GM19324 (cell line): ENCODE results near the gene PCNP.
A peak's percentile ranks its signal among the peaks of the same experiment; 100 is the strongest.
"Not testable (repeated sequence)": the region's sequence is repeated elsewhere in the genome, so short reads cannot be mapped to it uniquely, and the experiment has no call there.

ENCODE experiments used
- ATAC-seq: cut with Tn5 transposase; IDR thresholded peaks from one replicate; pipeline ENCODE4 v1.9.1; 2021; ENCODE audit warnings: mild to moderate bottlenecking, moderate library complexity; ENCODE audit not compliant: unreplicated experiment, low FRiP score

PCNP gene

GRCh38 chr3:101561630-101562328, 12.2 kb upstream of the PCNP start, which contains the start of gene TRMT10C:
Gene TRMT10C, plus strand, starts transcription at chr3:101561868. Its CDS starts 2,914 bp downstream, at chr3:101564782.
- peak; percentile 100 for ATAC-seq

GRCh38 chr3:101567528-101568317, 6.3 kb upstream of the PCNP start:
- no peak for ATAC-seq

- no peak for ATAC-seq
Measured at GRCh38 chr3:101571028-101571895, 2.7 kb upstream of the PCNP start.

- ATAC-seq = peak; percentile 40
Measured at GRCh38 chr3:101574388-101575112, 570 bp downstream of the PCNP start.

GRCh38 chr3:101577286-101577685, 3.3 kb downstream of the PCNP start:
- ATAC-seq = no peak

GRCh38 chr3:101588616-101589015, 14.6 kb downstream of the PCNP start:
- no peak for ATAC-seq

GRCh38 chr3:101591071-101591470, 17.1 kb downstream of the PCNP start:
- ATAC-seq = no peak

- ATAC-seq = no peak
Measured at GRCh38 chr3:101602731-101603130, 28.8 kb downstream of the PCNP start.

GRCh38 chr3:101603184-101603583, 29.2 kb downstream of the PCNP start:
- no peak for ATAC-seq

- ATAC-seq = not testable (repeated sequence)
Measured at GRCh38 chr3:101605398-101605797, 31.4 kb downstream of the PCNP start.

GRCh38 chr3:101611023-101611422, 37.0 kb downstream of the PCNP start:
- ATAC-seq = peak; percentile 82

GRCh38 chr3:101613014-101613413, 39.0 kb downstream of the PCNP start:
- ATAC-seq = not testable (repeated sequence)

GRCh38 chr3:101615525-101615924, 41.5 kb downstream of the PCNP start:
- ATAC-seq = no peak

- no peak for ATAC-seq
Measured at GRCh38 chr3:101617478-101617877, 43.5 kb downstream of the PCNP start.

- ATAC-seq = no peak
Measured at GRCh38 chr3:101618726-101619125, 44.7 kb downstream of the PCNP start.

GRCh38 chr3:101619734-101620133, 45.8 kb downstream of the PCNP start:
- ATAC-seq = no peak

- no peak for ATAC-seq
Measured at GRCh38 chr3:101623656-101624055, 49.7 kb downstream of the PCNP start.

- ATAC-seq = no peak
Measured at GRCh38 chr3:101624857-101625256, 50.9 kb downstream of the PCNP start.

GRCh38 chr3:101625879-101626278, 51.9 kb downstream of the PCNP start:
- no peak for ATAC-seq

GRCh38 chr3:101629219-101629618, 55.2 kb downstream of the PCNP start:
- no peak for ATAC-seq
